ENCODE data around the gene GNPDA1. TPM values are rescaled to one million over a fixed set of nuclear protein-coding genes. Genes with fewer than 3 reads are reported as not detected.

GNPDA1 gene
- total and polyA plus RNA-seq, 9 donors = 15.9 to 28.9 (median 23.3) TPM

GRCh38 chr5:141969783-141970771 is 42.8 kb downstream of the GNPDA1 start:
- H3K9me3 ChIP-seq (replicated peaks; ENCODE audit: control insufficient read depth, low read depth, low read length) = no peaks in the 10 kb centered on the region
- H3K27ac ChIP-seq (ENCODE audit: low read length) = peak overlapping the region; percentile 98
- peak overlapping the region; percentile 94 for H3K4me3 ChIP-seq (ENCODE audit: low read length)
- H3K27me3 ChIP-seq (ENCODE audit: control insufficient read depth, insufficient read depth, low read length) = no peaks in the 10 kb centered on the region
- peaks cover 9% of the 10 kb centered on the region for H3K4me1 ChIP-seq (ENCODE audit: control insufficient read depth, insufficient read depth, low read length)
- peaks cover 12% of the 10 kb centered on the region for H3K36me3 ChIP-seq (ENCODE audit: control insufficient read depth, insufficient read depth, low read length)
- WGBS (ENCODE audit: insufficient coverage) = no CpG with 5 or more reads among the region's 2 CpGs
- no peak for DNase-seq

GRCh38 chr5:141968914-141969608 is 43.8 kb downstream of the GNPDA1 start, which contains the start of gene RNF14:
TSS of gene RNF14 (plus strand) at chr5:141969105. CDS start at chr5:141973589, 4,484 bp downstream.
- Histone ChIP-seq H3K27me3 (ENCODE audit: control insufficient read depth, insufficient read depth, low read length) (no peaks in the 10 kb centered on the region), H3K27ac (ENCODE audit: low read length) (peak within 1 kb of the TSS; percentile 98), H3K36me3 (ENCODE audit: control insufficient read depth, insufficient read depth, low read length) (peaks cover 6% of the 10 kb centered on the region), H3K9me3 (replicated peaks; ENCODE audit: control insufficient read depth, low read depth, low read length) (no peaks in the 10 kb centered on the region), H3K4me3 (ENCODE audit: low read length) (peak within 1 kb of the TSS; percentile 94), H3K4me1 (ENCODE audit: control insufficient read depth, insufficient read depth, low read length) (peaks cover 14% of the 10 kb centered on the region)
- DNase-seq = peak; percentile 97
- under 1% methylated on average over 60 of the region's 63 CpGs for WGBS (ENCODE audit: insufficient coverage)

- peaks cover 16% of the 10 kb centered on the region for H3K4me1 ChIP-seq (ENCODE audit: control insufficient read depth, insufficient read depth, low read length)
- DNase-seq = no peak
- no CpG with 5 or more reads among the region's 2 CpGs for WGBS (ENCODE audit: insufficient coverage)
- H3K36me3 ChIP-seq (ENCODE audit: control insufficient read depth, insufficient read depth, low read length) = peaks cover 2% of the 10 kb centered on the region
- H3K27ac ChIP-seq (ENCODE audit: low read length) = no peak overlapping the region
- no peak overlapping the region for H3K4me3 ChIP-seq (ENCODE audit: low read length)
- no peaks in the 10 kb centered on the region for H3K9me3 ChIP-seq (replicated peaks; ENCODE audit: control insufficient read depth, low read depth, low read length)
- H3K27me3 ChIP-seq (ENCODE audit: control insufficient read depth, insufficient read depth, low read length) = no peaks in the 10 kb centered on the region
Measured at GRCh38 chr5:141966963-141967333, 45.9 kb downstream of the GNPDA1 start.

GRCh38 chr5:141966275-141966962 is 46.4 kb downstream of the GNPDA1 start:
- Histone ChIP-seq H3K27me3 (ENCODE audit: control insufficient read depth, insufficient read depth, low read length) (no peaks in the 10 kb centered on the region), H3K4me3 (ENCODE audit: low read length) (no peak overlapping the region), H3K4me1 (ENCODE audit: control insufficient read depth, insufficient read depth, low read length) (peaks cover 16% of the 10 kb centered on the region), H3K9me3 (replicated peaks; ENCODE audit: control insufficient read depth, low read depth, low read length) (no peaks in the 10 kb centered on the region), H3K36me3 (ENCODE audit: control insufficient read depth, insufficient read depth, low read length) (peaks cover 2% of the 10 kb centered on the region), H3K27ac (ENCODE audit: low read length) (no peak overlapping the region)
- no peak for DNase-seq
- 86% methylated on average over 2 of the region's 4 CpGs for WGBS (ENCODE audit: insufficient coverage)

- Histone ChIP-seq H3K27me3 (ENCODE audit: control insufficient read depth, insufficient read depth, low read length) (no peaks in the 10 kb centered on the region), H3K4me1 (ENCODE audit: control insufficient read depth, insufficient read depth, low read length) (peaks cover 19% of the 10 kb centered on the region), H3K27ac (ENCODE audit: low read length) (peak overlapping the region; percentile 18), H3K4me3 (ENCODE audit: low read length) (no peak overlapping the region), H3K9me3 (replicated peaks; ENCODE audit: control insufficient read depth, low read depth, low read length) (no peaks in the 10 kb centered on the region), H3K36me3 (ENCODE audit: control insufficient read depth, insufficient read depth, low read length) (no peaks in the 10 kb centered on the region)
- 83% methylated on average over 1 of the region's 7 CpGs for WGBS (ENCODE audit: insufficient coverage)
- peak; percentile 49 for DNase-seq
Measured at GRCh38 chr5:141965071-141965470, 47.8 kb downstream of the GNPDA1 start.

GRCh38 chr5:141963701-141964100 is 49.1 kb downstream of the GNPDA1 start:
- Histone ChIP-seq H3K9me3 (replicated peaks; ENCODE audit: control insufficient read depth, low read depth, low read length) (no peaks in the 10 kb centered on the region), H3K4me3 (ENCODE audit: low read length) (no peak overlapping the region), H3K4me1 (ENCODE audit: control insufficient read depth, insufficient read depth, low read length) (peaks cover 29% of the 10 kb centered on the region), H3K27me3 (ENCODE audit: control insufficient read depth, insufficient read depth, low read length) (no peaks in the 10 kb centered on the region), H3K36me3 (ENCODE audit: control insufficient read depth, insufficient read depth, low read length) (no peaks in the 10 kb centered on the region), H3K27ac (ENCODE audit: low read length) (no peak overlapping the region)
- no peak for DNase-seq
- no CpG with 5 or more reads among the region's 3 CpGs for WGBS (ENCODE audit: insufficient coverage)

- no peak overlapping the region for H3K4me3 ChIP-seq (ENCODE audit: low read length)
- no peaks in the 10 kb centered on the region for H3K9me3 ChIP-seq (replicated peaks; ENCODE audit: control insufficient read depth, low read depth, low read length)
- peaks cover 45% of the 10 kb centered on the region for H3K4me1 ChIP-seq (ENCODE audit: control insufficient read depth, insufficient read depth, low read length)
- 93% methylated on average over 3 of the region's 3 CpGs for WGBS (ENCODE audit: insufficient coverage)
- H3K36me3 ChIP-seq (ENCODE audit: control insufficient read depth, insufficient read depth, low read length) = no peaks in the 10 kb centered on the region
- DNase-seq = no peak
- H3K27me3 ChIP-seq (ENCODE audit: control insufficient read depth, insufficient read depth, low read length) = no peaks in the 10 kb centered on the region
- no peak overlapping the region for H3K27ac ChIP-seq (ENCODE audit: low read length)
Measured at GRCh38 chr5:141961466-141961865, 51.4 kb downstream of the GNPDA1 start.

GRCh38 chr5:141960449-141961323 is 52.1 kb downstream of the GNPDA1 start:
- H3K9me3 ChIP-seq (replicated peaks; ENCODE audit: control insufficient read depth, low read depth, low read length) = no peaks in the 10 kb centered on the region
- H3K27me3 ChIP-seq (ENCODE audit: control insufficient read depth, insufficient read depth, low read length) = no peaks in the 10 kb centered on the region
- peak overlapping the region; percentile 3 for H3K27ac ChIP-seq (ENCODE audit: low read length)
- H3K36me3 ChIP-seq (ENCODE audit: control insufficient read depth, insufficient read depth, low read length) = peaks cover 5% of the 10 kb centered on the region
- DNase-seq = peak; percentile 96
- no peak overlapping the region for H3K4me3 ChIP-seq (ENCODE audit: low read length)
- H3K4me1 ChIP-seq (ENCODE audit: control insufficient read depth, insufficient read depth, low read length) = peaks cover 45% of the 10 kb centered on the region
- WGBS (ENCODE audit: insufficient coverage) = 52% methylated on average over 7 of the region's 14 CpGs

GRCh38 chr5:141960018-141960417 is 52.8 kb downstream of the GNPDA1 start:
- Histone ChIP-seq H3K36me3 (ENCODE audit: control insufficient read depth, insufficient read depth, low read length) (peaks cover 5% of the 10 kb centered on the region), H3K27ac (ENCODE audit: low read length) (peak overlapping the region; percentile 2)

More at GRCh38 chr5:141960018-141960417, 52.8 kb downstream of the GNPDA1 start:
- no peaks in the 10 kb centered on the region for H3K9me3 ChIP-seq (replicated peaks; ENCODE audit: control insufficient read depth, low read depth, low read length)
- no peak overlapping the region for H3K4me3 ChIP-seq (ENCODE audit: low read length)
- WGBS (ENCODE audit: insufficient coverage) = 55% methylated on average over 10 of the region's 10 CpGs
- no peak for DNase-seq
- H3K27me3 ChIP-seq (ENCODE audit: control insufficient read depth, insufficient read depth, low read length) = no peaks in the 10 kb centered on the region
- H3K4me1 ChIP-seq (ENCODE audit: control insufficient read depth, insufficient read depth, low read length) = peaks cover 40% of the 10 kb centered on the region
